Type B pancreatic cell (in vitro differentiated cells): Measurements from ENCODE around the gene ACE2. TPM values are rescaled to one million over a fixed set of nuclear protein-coding genes. Genes with fewer than 3 reads are reported as not detected.

Experiments
- DNase-seq: peaks from one replicate; pipeline ENCODE4 v3.0.0; 2021; ENCODE audit warnings: mixed read lengths; ENCODE audit not compliant: unreplicated experiment; ENCODE audit errors: extremely low spot score
- H3K27ac Mint-ChIP-seq: 2 replicates; pipeline ENCODE4 v1.8.0; 2021; ENCODE audit warnings: mild to moderate bottlenecking, mixed read lengths
- H3K27me3 Mint-ChIP-seq: 2 replicates; pipeline ENCODE4 v1.8.0; 2021; ENCODE audit warnings: mixed read lengths
- H3K36me3 Mint-ChIP-seq: 2 replicates; pipeline ENCODE4 v1.8.0; 2021; ENCODE audit warnings: mixed read lengths
- H3K4me1 Mint-ChIP-seq: one replicate; pipeline ENCODE4 v1.8.0; 2021; ENCODE audit warnings: mixed read lengths; ENCODE audit not compliant: unreplicated experiment
- H3K4me3 Mint-ChIP-seq: 2 replicates; pipeline ENCODE4 v1.8.0; 2021; ENCODE audit warnings: mild to moderate bottlenecking, mixed read lengths
- H3K9me3 Mint-ChIP-seq: 2 replicates; pipeline ENCODE4 v1.8.0; 2021; ENCODE audit warnings: mixed read lengths
- CTCF ChIP-seq: fragments of 200-600 bp; sonication (generic); conservative IDR thresholded peaks from 2 replicates; pipeline ENCODE4 v1.5.0; 2021; ENCODE audit warnings: antibody characterized with exemption, mild to moderate bottlenecking
- total RNA-seq: library from RNA; stranded (reverse); gene quantifications from 2 replicates; pipeline ENCODE4 v1.2.1, GENCODE V29; 2021; ENCODE audit warnings: low replicate concordance

Gene ACE2
- total RNA-seq, 1 donor from 2014 or later = 22.6 TPM

DNA sequence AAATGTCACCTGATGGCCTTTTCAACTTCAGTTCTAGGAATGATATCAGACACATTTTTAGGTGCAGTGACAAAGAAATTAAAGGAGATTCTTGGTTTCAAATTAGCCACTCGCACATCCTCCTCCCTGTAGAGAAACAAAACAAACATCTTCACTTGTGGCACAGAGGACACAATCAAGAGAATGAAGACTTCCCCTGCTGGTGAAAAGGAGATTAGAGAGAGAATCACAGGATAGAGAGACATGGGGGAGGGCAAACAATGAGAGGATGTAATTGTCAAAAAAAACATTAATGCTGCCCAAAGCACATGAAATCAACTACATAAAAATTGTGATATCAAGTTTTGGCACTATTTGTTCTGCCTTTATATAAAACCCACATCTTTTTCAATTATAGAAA, 34.5 kb downstream of the ACE2 start:
- peaks cover 28% of the 10 kb centered on the region for H3K4me1 Mint-ChIP-seq
- TF ChIP-seq CTCF = peak; percentile 44
- H3K36me3 Mint-ChIP-seq = no peaks in the 10 kb centered on the region
- H3K4me3 Mint-ChIP-seq = no peak overlapping the region
- no peak for DNase-seq
- no peaks in the 10 kb centered on the region for H3K9me3 Mint-ChIP-seq
- H3K27ac Mint-ChIP-seq = no peak overlapping the region
- peaks cover 4% of the 10 kb centered on the region for H3K27me3 Mint-ChIP-seq

GRCh38 chrX:15564981-15565579, 35.7 kb downstream of the ACE2 start:
- no peak for DNase-seq
- H3K27me3 Mint-ChIP-seq = peaks cover 4% of the 10 kb centered on the region
- H3K9me3 Mint-ChIP-seq = no peaks in the 10 kb centered on the region
- peaks cover 23% of the 10 kb centered on the region for H3K4me1 Mint-ChIP-seq
- no peaks in the 10 kb centered on the region for H3K36me3 Mint-ChIP-seq
- TF ChIP-seq CTCF = peak; percentile 72
- H3K27ac Mint-ChIP-seq = peak overlapping the region; percentile 48
- H3K4me3 Mint-ChIP-seq = no peak overlapping the region

DNA sequence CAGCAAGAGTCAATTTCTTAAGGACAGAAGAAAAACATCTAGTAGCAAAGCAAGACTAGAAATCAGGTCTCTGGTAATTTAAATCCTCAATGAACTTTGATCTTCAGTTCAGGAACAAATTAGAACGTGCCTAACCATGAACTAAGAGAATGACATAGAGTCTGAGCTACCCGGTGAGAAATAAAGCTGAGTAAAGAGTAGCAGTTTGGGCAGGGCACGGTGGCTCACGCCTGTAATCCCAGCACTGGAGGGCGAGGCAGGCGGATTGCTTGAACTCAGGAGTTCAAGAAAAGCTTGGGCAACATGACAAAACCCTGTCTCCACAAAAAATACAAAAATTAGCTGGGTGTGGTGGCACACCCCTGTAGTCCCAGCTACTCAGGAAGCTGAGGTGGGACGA, 37.7 kb downstream of the ACE2 start:
- H3K4me1 Mint-ChIP-seq = peaks cover 23% of the 10 kb centered on the region
- TF ChIP-seq CTCF = no peak
- H3K27ac Mint-ChIP-seq = no peak overlapping the region
- H3K36me3 Mint-ChIP-seq = no peaks in the 10 kb centered on the region
- H3K27me3 Mint-ChIP-seq = peaks cover 4% of the 10 kb centered on the region
- DNase-seq = no peak
- no peak overlapping the region for H3K4me3 Mint-ChIP-seq
- H3K9me3 Mint-ChIP-seq = no peaks in the 10 kb centered on the region

- no peaks in the 10 kb centered on the region for H3K27me3 Mint-ChIP-seq
- H3K9me3 Mint-ChIP-seq = no peaks in the 10 kb centered on the region
- no peak for DNase-seq
- H3K4me3 Mint-ChIP-seq = no peak overlapping the region
- H3K4me1 Mint-ChIP-seq = peaks cover 18% of the 10 kb centered on the region
- H3K36me3 Mint-ChIP-seq = no peaks in the 10 kb centered on the region
- TF ChIP-seq CTCF = no peak
- no peak overlapping the region for H3K27ac Mint-ChIP-seq
These were observed 39.8 kb downstream of the ACE2 start for GRCh38 chrX:15560924-15561323.

DNA sequence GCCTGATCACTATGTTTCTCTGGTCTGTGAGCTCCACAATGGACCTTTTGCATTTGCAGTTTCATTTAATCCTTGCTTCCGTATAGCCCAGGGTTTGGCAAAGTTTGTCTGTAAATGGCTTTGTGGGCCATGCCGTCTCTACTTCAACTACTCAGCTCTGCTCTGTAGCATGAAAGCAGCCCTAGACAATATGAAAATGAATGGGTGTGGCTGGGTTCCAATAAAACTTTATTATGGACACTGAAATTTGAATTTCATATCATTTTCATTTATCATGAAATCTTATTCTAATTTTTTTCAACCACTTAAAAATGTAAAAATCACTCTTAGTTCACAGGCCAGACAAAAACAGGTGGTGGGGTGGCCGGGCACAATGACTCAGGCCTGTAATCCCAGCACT, 41.5 kb downstream of the ACE2 start:
- Mint-ChIP-seq H3K27me3 (no peaks in the 10 kb centered on the region), H3K4me3 (no peak overlapping the region), H3K27ac (no peak overlapping the region), H3K4me1 (peaks cover 7% of the 10 kb centered on the region), H3K36me3 (no peaks in the 10 kb centered on the region), H3K9me3 (no peaks in the 10 kb centered on the region)
- no peak for DNase-seq
- no peak for TF ChIP-seq CTCF
